IMR-90 (cell line): ENCODE measurements around the gene KCNN3. TPM values are rescaled to one million over a fixed set of nuclear protein-coding genes. Genes with fewer than 3 reads are reported as not detected.

ENCODE experiments used
- ATAC-seq: fragments of 200-7000 bp; cut with Tn5 transposase; 2 replicates; pipeline ENCODE4 v1.9.1; 2020; ENCODE audit warnings: low read depth, mild to moderate bottlenecking, moderate library complexity
- BruUV-seq: library from RNA; stranded (reverse); fragments of 400-500 nt; replicated peaks from 2 replicates; lab custom pipeline; 2021; lab: Mats Ljungman, UMichigan
- CTCF ChIA-PET: fragments of 300-600 bp; formaldehyde crosslinking; extraction: SDS; loops from one replicate; lab custom pipeline; 2021; ENCODE audit warnings: antibody characterized with exemption; lab: Yijun Ruan, JAX
- POLR2A ChIA-PET: fragments of 300-600 bp; sonication (Branson Sonifier 250); formaldehyde crosslinking; loops from one replicate; lab custom pipeline; 2022; ENCODE audit warnings: antibody characterized with exemption; ENCODE audit not compliant: unreplicated experiment; lab: Charles Lee
- DNase-seq: peaks from one replicate; pipeline ENCODE4 v3.0.0; 2013
- H2AFZ ChIP-seq: replicated peaks from 2 replicates; pipeline ENCODE3; 2013; ENCODE audit warnings: low read length, mild to moderate bottlenecking; ENCODE audit not compliant: poor library complexity
- H2AK5ac ChIP-seq: 2 replicates; pipeline ENCODE4 v1.6.1; 2013; ENCODE audit warnings: low read depth, low read length, inconsistent platforms
- H2AK9ac ChIP-seq: replicated peaks from 2 replicates; pipeline ENCODE3; 2013; ENCODE audit warnings: mild to moderate bottlenecking, low read depth, low read length, moderate library complexity; ENCODE audit not compliant: poor library complexity
- H2BK120ac ChIP-seq: 2 replicates; pipeline ENCODE4 v1.6.1; 2013; ENCODE audit warnings: low read depth, low read length, inconsistent platforms
- H2BK15ac ChIP-seq: 3 replicates; pipeline ENCODE4 v1.6.1; 2013; ENCODE audit warnings: low read depth, low read length, inconsistent platforms
- H2BK20ac ChIP-seq: 2 replicates; pipeline ENCODE4 v1.6.1; 2013; ENCODE audit warnings: low read depth, mild to moderate bottlenecking, inconsistent platforms, low read length, moderate library complexity
- H2BK5ac ChIP-seq: 2 replicates; pipeline ENCODE4 v1.6.1; 2013; ENCODE audit warnings: mild to moderate bottlenecking, low read depth, low read length, inconsistent platforms; ENCODE audit not compliant: poor library complexity, severe bottlenecking
- H3K14ac ChIP-seq: replicated peaks from 2 replicates; pipeline ENCODE4 v1.6.1; 2013; ENCODE audit warnings: low read depth, low read length, inconsistent platforms
- H3K18ac ChIP-seq: 2 replicates; pipeline ENCODE4 v1.6.1; 2013; ENCODE audit warnings: low read depth, low read length, control low read depth
- H3K23ac ChIP-seq: 2 replicates; pipeline ENCODE4 v1.6.1; 2013; ENCODE audit warnings: low read depth, low read length, inconsistent platforms
- H3K27ac ChIP-seq: 2 replicates; pipeline ENCODE4 v1.5.1; 2013; ENCODE audit warnings: mild to moderate bottlenecking, control low read depth, low read length; ENCODE audit not compliant: insufficient read depth
- H3K27me3 ChIP-seq: 2 replicates; pipeline ENCODE4 v1.6.1; 2013; ENCODE audit warnings: low read length; ENCODE audit not compliant: control insufficient read depth, insufficient read depth
- H3K36me3 ChIP-seq: 2 replicates; pipeline ENCODE4 v1.6.1; 2013; ENCODE audit warnings: low read length, mixed read lengths; ENCODE audit not compliant: control insufficient read depth, insufficient read depth
- H3K4ac ChIP-seq: 2 replicates; pipeline ENCODE4 v1.6.1; 2013; ENCODE audit warnings: low read depth, low read length, inconsistent platforms
- H3K4me1 ChIP-seq: 2 replicates; pipeline ENCODE4 v1.6.1; 2013; ENCODE audit warnings: low read length, mixed read lengths; ENCODE audit not compliant: control insufficient read depth, insufficient read depth
- H3K4me2 ChIP-seq: 2 replicates; pipeline ENCODE4 v1.6.1; 2013; ENCODE audit warnings: low read depth, mild to moderate bottlenecking, control low read depth, low read length, moderate library complexity
- H3K4me3 ChIP-seq: 2 replicates; pipeline ENCODE4 v1.5.1; 2013; ENCODE audit warnings: low read depth, mild to moderate bottlenecking, control low read depth, low read length, moderate library complexity; ENCODE audit not compliant: insufficient read depth
- H3K56ac ChIP-seq: 2 replicates; pipeline ENCODE4 v1.6.1; 2013; ENCODE audit warnings: low read length, inconsistent platforms; ENCODE audit not compliant: insufficient read depth; ENCODE audit errors: extremely low read depth
- H3K79me1 ChIP-seq, 2 experiments: 2 replicates each; pipeline ENCODE4 v1.6.1; 2013; ENCODE audit warnings: low read length in 2 of 2, inconsistent platforms in 1 of 2, low read depth in 1 of 2
- H3K9ac ChIP-seq: 2 replicates; pipeline ENCODE4 v1.6.1; 2013; ENCODE audit warnings: low read depth, low read length, control low read depth
- H3K9me1 ChIP-seq: 2 replicates; pipeline ENCODE4 v1.6.1; 2013; ENCODE audit warnings: low read length, inconsistent platforms; ENCODE audit not compliant: insufficient read depth
- H3K9me3 ChIP-seq: 2 replicates; pipeline ENCODE4 v1.6.1; 2013; ENCODE audit warnings: low read length; ENCODE audit not compliant: control insufficient read depth, insufficient read depth
- H4K20me1 ChIP-seq: 2 replicates; pipeline ENCODE4 v1.6.1; 2013; ENCODE audit warnings: low read length, inconsistent platforms; ENCODE audit not compliant: insufficient read depth
- H4K5ac ChIP-seq: 2 replicates; pipeline ENCODE4 v1.6.1; 2013; ENCODE audit warnings: mild to moderate bottlenecking, low read depth, low read length, control low read depth
- H4K8ac ChIP-seq, 2 experiments: 2 replicates each; pipeline ENCODE4 v1.6.1; 2013; ENCODE audit warnings: low read depth in 2 of 2, low read length in 2 of 2, control low read depth in 1 of 2, inconsistent platforms in 1 of 2
- H4K91ac ChIP-seq: 2 replicates; pipeline ENCODE4 v1.6.1; 2013; ENCODE audit warnings: low read depth, low read length, inconsistent platforms; ENCODE audit not compliant: insufficient read depth
- CTCF ChIP-seq: conservative IDR thresholded peaks from 2 replicates; pipeline ENCODE4 v1.5.1; 2012; ENCODE audit warnings: mild to moderate bottlenecking, low read depth, low read length, improper control_type of control experiment
- POLR2A ChIP-seq: IDR thresholded peaks from 2 replicates; pipeline ENCODE4 v1.6.1; 2012; ENCODE audit warnings: mild to moderate bottlenecking, low read depth, low read length
- WGBS, 2 experiments: methylation state at CpG; one replicate each; pipeline versions ENCODE4 v1.1.5 to v1.1.7; 2013; ENCODE audit warnings: missing lambda C conversion rate in 2 of 2; ENCODE audit not compliant: insufficient read length in 1 of 2; ENCODE audit errors: extremely low coverage in 2 of 2; 5-methylcytosine and 5-hydroxymethylcytosine counted together
- dilution Hi-C: fragments of 300-500 bp; cut with HindIII; formaldehyde crosslinking; loops from one replicate; pipeline ENCODE4 v1.14.3; 2018; ENCODE audit warnings: low sequenced_read_pairs; ENCODE audit not compliant: unreplicated experiment
- in situ Hi-C: fragments of 300-500 bp; cut with MboI; formaldehyde crosslinking; loops from 3 replicates; pipeline ENCODE4 v1.14.3; 2019; ENCODE audit warnings: low sequenced_read_pairs, inconsistent platforms, mixed read lengths
- intact Hi-C: fragments of 100-400 bp; cut with micrococcal nuclease; formaldehyde crosslinking; loops from 2 replicates; pipeline ENCODE4 v1.10.0; 2022
- polyA plus RNA-seq, 3 experiments: library from polyadenylated mRNA; depleted of rRNA; stranded (reverse); fragments of >200 nt; gene quantifications; 2 replicates each; pipeline ENCODE4 v1.2.3, GENCODE V29; 2012; ENCODE audit warnings: low replicate concordance in 1 of 3
- total RNA-seq: library from RNA; depleted of rRNA; stranded (reverse); fragments of >200 nt; gene quantifications from 2 replicates; pipeline ENCODE4 v1.2.3, GENCODE V29; 2012

KCNN3 gene
- total and polyA plus RNA-seq, 2 of the 4 experiments (the other 2 are of a cell fraction) = 0.02 TPM; not detected in 1

GRCh38 chr1:154912755-154913154, 42.7 kb upstream of the KCNN3 start:
- no peak overlapping the region for H3K23ac ChIP-seq
- no peak overlapping the region for H2AK9ac ChIP-seq
- peaks cover 30% of the 10 kb centered on the region for H3K27me3 ChIP-seq
- no peak overlapping the region for H2AK5ac ChIP-seq
- H2BK5ac ChIP-seq = no peak overlapping the region
- no peak overlapping the region for H3K18ac ChIP-seq
- H2BK20ac ChIP-seq = no peak overlapping the region
- in situ Hi-C loops (no loop called here), intact Hi-C loops (no loop called here), dilution Hi-C loops (no loop called here)
- no peaks in the 10 kb centered on the region for H4K20me1 ChIP-seq
- no peaks in the 10 kb centered on the region for H3K79me1 ChIP-seq
- WGBS, 2 experiments = no CpG with 5 or more reads among the region's 2 CpGs
- no peak overlapping the region for H2BK120ac ChIP-seq
- H2BK15ac ChIP-seq = no peak overlapping the region
- no peak overlapping the region for H3K14ac ChIP-seq
- no peak overlapping the region for H3K56ac ChIP-seq
- ChIA-PET CTCF (no interaction called here), POLR2A (no interaction called here)
- H4K8ac ChIP-seq = no peak overlapping the region
- H3K9me1 ChIP-seq = no peaks in the 10 kb centered on the region
- H4K5ac ChIP-seq = no peak overlapping the region
- no peak overlapping the region for H3K27ac ChIP-seq
- BruUV-seq = no TSS peak
- no peaks in the 10 kb centered on the region for H3K4me1 ChIP-seq
- no peaks in the 10 kb centered on the region for H3K36me3 ChIP-seq
- H3K4me3 ChIP-seq = no peak overlapping the region
- ATAC-seq (no peak), DNase-seq (no peak)
- TF ChIP-seq CTCF = no peak
- TF ChIP-seq POLR2A = no peak
- H3K4me2 ChIP-seq = no peak overlapping the region
- no peak overlapping the region for H3K9ac ChIP-seq
- no peak overlapping the region for H2AFZ ChIP-seq
- no peak overlapping the region for H4K91ac ChIP-seq
- peaks cover 15% of the 10 kb centered on the region for H3K9me3 ChIP-seq
- no peak overlapping the region for H3K4ac ChIP-seq
